Skeletal muscle cell (primary cell): Measurements from ENCODE around the gene THOC2.
"Not testable (repeated sequence)": the region's sequence is repeated elsewhere in the genome, so short reads cannot be mapped to it uniquely, and the experiment has no call there.

Experiments
- DNase-seq: peaks from one replicate; pipeline ENCODE4 v3.0.0-alpha.2; 2010; ENCODE audit warnings: low read depth
- H3K4me3 ChIP-seq: 2 replicates; pipeline ENCODE4 v1.5.1; 2011; ENCODE audit warnings: low read depth, mild to moderate bottlenecking, control low read depth, low read length, moderate library complexity

The THOC2 gene, protein sequence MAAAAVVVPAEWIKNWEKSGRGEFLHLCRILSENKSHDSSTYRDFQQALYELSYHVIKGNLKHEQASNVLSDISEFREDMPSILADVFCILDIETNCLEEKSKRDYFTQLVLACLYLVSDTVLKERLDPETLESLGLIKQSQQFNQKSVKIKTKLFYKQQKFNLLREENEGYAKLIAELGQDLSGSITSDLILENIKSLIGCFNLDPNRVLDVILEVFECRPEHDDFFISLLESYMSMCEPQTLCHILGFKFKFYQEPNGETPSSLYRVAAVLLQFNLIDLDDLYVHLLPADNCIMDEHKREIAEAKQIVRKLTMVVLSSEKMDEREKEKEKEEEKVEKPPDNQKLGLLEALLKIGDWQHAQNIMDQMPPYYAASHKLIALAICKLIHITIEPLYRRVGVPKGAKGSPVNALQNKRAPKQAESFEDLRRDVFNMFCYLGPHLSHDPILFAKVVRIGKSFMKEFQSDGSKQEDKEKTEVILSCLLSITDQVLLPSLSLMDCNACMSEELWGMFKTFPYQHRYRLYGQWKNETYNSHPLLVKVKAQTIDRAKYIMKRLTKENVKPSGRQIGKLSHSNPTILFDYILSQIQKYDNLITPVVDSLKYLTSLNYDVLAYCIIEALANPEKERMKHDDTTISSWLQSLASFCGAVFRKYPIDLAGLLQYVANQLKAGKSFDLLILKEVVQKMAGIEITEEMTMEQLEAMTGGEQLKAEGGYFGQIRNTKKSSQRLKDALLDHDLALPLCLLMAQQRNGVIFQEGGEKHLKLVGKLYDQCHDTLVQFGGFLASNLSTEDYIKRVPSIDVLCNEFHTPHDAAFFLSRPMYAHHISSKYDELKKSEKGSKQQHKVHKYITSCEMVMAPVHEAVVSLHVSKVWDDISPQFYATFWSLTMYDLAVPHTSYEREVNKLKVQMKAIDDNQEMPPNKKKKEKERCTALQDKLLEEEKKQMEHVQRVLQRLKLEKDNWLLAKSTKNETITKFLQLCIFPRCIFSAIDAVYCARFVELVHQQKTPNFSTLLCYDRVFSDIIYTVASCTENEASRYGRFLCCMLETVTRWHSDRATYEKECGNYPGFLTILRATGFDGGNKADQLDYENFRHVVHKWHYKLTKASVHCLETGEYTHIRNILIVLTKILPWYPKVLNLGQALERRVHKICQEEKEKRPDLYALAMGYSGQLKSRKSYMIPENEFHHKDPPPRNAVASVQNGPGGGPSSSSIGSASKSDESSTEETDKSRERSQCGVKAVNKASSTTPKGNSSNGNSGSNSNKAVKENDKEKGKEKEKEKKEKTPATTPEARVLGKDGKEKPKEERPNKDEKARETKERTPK (N-terminal part only)

DNA sequence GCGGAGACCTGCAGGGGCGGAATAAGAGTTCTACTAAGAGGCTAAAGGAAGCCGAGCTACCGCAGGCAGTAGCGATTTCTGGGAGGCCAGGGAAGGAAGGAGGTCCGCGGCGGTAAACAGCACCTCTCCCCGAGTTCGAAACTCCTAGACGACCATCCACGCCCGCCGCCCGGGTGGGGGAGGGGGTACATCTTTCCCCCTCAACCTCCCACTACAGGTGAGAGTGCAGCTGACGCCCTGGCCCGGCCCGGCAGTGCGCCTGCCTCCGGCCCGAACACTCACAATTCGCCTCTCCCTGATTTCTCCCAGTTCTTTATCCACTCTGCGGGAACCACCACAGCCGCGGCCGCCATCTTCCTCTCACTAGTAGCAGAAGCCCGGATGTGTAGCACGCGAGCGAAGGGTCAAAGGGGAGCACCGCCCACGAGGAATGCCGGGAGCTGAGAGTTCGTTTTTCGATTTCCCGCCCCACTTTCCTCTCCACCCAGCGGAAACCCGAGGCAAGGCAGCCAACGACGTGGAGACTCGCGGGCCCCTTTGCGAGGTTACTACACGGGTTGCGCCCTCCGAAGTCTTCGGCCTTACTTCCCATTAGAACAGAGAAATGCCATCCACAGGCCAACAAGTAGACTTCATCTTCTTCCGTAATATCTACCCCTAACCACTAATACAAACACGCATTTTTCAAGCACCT lies at the start of gene THOC2:
THOC2 (minus strand) TSS at position 383 of the 694 bp plus-strand sequence; CDS start at position 353, 30 bp downstream.
- DNase-seq = peak; percentile 55
- peak within 1 kb of the TSS; percentile 76 for H3K4me3 ChIP-seq

DNA sequence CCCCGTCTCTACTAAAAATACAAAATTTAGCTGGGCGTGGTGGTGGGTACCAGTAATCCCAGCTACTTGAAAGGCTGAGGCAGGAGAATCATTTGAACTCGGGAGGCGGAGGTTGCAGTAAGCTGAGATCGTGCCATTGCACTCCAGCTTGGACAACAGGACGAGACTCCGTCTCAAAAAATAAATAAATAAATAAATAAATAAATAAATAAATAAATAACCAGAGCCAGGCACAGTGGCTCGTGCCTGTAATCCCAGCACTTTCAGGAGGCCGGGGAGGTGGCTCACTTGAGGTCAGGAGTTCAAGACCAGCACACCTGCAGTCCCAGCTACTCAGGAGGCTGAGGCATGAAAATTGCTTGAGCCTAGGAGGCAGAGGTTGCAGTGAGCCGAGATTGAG lies 48.9 kb upstream of the THOC2 start:
- not testable (repeated sequence) for H3K4me3 ChIP-seq, DNase-seq

DNA sequence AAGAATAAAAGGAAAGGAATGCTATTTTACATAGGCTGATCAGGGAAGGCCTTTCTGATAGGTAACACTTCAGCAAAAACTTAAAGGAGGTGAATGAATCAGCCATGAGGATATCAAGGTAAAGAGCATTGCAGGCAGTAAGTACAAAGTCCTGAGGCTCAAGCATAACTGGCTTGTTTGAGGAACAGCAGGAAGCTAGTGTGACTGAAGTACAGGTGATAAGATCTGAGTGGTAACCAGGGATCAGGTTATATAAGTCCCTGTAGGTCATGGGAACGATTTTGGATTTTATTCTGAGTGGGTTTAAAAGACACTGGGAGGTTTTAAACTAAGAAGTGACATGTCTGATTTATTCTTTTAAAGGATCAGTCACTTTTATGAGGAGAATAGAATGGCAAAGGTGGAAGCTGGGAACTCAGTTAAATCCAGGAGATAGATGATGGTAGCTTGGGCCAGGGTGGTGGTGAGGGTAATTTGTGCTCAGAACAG lies 47.1 kb upstream of the THOC2 start:
- H3K4me3 ChIP-seq = no peak overlapping the region
- no peak for DNase-seq

DNA sequence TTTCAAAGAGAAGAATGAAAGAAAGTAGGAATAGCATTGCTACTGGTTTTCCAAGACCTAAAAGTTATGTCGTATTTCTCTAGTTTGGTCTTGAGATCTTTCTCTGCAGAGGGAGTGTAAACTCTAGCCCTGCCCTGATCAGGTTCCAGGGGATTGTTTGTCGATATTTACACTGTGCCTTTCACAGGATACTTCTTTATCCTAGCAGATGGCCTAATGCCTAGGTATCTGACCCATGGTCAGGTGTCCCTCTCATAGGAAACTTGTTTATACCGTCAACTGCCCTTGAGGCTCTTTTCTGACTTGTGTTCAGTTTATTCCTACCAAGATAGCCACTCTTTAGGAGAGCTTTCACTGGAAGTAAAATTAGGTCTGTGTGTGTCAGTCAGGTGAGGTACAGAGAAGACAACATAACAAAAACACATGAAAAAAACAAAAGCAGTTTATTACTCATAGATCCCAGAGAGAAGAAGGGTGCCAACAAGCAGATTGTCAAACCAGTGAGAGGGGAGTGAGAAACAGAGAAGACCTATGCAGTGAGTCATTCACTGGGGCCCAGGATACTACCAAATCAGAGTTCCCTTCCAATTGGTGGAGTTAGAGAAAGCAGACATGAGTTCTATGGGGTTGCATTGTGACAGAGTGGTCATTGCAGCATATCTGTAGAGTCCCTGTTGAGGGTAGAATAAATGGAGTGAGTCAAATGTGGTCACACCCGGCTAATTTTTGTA lies 40.6 kb upstream of the THOC2 start:
- H3K4me3 ChIP-seq = no peak overlapping the region
- no peak for DNase-seq

DNA sequence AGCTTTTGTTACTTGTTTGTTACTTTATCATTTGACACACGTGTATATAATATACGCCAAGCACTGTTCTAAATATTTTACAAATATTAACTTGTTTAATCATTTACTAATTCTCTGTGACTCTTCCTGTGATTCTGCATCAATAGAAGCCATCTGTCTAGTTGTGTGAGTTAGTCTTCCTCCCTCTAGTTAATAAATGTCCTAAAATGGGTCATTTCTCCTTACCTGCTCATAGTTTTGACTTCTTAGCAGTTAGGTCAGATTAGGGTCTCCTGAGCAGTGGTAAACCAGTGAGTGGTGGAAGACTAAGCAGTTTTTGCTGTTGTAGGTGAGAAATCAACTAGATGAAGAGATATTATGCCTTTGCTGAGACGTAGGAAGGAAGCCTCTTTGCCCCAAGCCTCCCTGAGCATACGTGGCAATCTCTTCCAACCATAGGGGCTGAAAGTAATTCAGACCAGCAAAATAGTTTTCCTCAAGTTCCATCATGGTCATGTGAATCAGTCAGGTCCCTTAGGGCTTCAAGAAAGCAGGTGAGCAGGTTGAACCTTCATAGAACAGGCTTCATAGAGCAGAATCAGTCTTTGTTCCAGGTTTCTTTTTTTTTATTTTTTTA lies 38.7 kb upstream of the THOC2 start:
- DNase-seq = no peak
- no peak overlapping the region for H3K4me3 ChIP-seq

DNA sequence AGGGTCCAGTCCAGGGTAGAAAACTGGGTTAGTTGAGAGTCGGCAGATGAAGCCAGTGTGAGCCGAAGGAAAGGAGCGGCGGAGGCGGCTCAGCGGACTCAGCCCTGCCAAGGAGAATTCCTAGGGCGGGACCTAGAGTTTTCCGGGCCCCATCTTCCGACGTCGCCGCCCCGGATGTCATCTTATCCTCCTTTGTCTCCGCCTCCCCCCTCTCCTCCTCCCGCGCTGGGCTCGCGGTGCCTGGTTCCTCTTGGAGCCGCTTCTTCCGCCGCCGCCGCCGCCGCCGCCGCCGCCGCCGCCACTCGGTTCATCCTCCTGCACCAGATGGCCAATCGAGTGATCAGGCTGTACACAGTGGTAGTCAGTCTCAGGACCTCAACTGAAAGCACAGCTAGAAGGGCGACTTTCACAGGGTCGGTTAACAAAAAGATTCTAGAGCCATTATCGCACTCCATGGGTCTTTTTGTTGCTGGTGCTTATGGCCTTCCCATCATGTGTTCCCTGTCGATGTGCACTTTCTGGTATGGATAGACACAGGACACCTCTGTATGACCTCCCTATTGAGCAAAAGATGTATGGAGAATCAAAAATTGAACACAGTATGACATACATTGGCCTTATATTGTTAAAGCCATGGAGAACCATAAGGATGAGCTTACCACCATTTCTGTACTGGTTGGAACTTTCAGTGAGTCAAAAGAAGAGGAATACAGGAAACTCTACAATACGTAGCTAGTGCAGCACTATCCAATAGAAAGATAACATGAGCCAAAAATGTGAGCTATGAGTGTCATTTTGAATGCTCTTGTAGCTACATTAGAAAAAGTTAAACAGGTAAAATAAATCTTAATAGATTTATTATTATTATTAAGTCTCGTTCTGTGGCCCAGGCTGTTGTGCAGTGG lies 32.4 kb upstream of the THOC2 start:
- peak overlapping the region; percentile 36 for H3K4me3 ChIP-seq
- DNase-seq = peak; percentile 55

DNA sequence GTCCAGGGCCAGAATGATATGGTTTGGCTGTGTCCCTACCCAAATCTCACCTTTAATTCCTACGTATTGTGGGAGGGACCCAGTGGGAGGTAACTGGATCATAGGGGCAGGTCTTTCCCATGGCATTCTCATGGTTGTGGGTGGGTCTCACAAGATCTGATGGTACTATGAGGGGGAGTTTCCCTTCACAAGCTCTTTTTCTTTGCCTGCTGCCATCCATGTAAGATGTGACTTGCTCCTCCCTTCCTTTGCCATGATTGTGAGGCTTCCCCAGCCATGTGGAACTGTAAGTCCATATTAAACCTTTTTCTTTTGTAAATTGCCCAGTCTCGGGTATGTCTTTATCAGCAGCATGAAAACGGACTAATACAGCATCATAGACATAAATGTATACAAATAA lies 27.0 kb upstream of the THOC2 start:
- H3K4me3 ChIP-seq, DNase-seq: not testable (repeated sequence)

DNA sequence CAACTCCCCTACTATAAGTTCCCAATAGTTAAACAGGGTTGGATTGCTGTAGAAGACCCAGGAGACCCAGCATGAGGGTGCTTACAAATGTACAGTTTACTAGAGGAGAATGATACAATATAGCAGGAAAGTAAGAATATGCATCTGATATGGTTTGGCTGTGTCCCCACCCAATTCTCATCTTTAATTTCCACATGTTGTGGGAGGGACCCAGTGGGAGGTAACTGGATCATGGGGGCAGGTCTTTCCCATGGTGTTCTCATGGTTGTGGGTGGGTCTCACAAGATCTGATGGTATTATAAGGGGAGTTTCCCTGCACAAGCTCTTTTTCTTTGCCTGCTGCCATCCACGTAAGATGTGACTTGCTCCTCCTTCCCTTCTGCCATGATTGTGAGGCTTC lies 24.9 kb upstream of the THOC2 start:
- not testable (repeated sequence) for H3K4me3 ChIP-seq

DNA sequence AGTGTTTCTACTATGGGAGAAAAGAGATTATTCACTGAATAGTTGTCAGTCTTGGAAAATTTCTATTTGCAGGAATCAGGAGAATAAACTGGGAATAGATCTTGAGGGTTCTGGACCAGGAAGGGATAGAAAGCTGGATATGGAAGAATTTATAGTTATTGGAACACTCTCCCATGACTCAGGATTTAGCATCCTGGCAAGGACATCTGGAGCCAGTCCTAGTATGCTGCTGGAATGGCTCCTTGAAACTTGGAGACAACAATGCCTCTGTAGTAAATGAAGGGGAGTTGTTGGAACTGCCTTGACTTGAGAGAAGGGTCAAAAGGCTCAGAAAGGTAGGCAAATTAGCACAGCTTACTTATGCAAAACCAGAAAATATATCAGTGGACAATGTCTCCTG lies 23.5 kb upstream of the THOC2 start:
- H3K4me3 ChIP-seq = no peak overlapping the region
- DNase-seq = no peak

More for the DNA sequence above, 24.9 kb upstream of the THOC2 start:
- not testable (repeated sequence) for DNase-seq

DNA sequence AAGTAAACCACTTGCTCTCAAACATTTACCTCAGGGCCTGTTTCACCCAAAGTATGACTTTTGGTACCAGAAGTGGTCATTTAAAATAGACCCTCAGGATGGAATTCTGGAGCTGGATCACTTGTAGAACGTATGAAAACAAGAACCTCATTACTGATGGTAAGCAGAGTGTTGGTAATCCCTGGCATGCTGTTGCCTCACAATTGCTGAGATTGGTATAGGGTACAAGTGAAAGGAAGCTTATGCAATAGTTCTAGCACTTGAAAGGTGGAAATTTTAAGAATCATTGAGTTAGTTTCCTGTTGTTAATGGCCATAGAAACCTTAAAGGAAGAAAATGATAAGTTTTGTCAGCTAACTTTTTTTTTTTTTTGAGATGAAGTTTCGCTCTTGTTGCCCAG lies 22.3 kb upstream of the THOC2 start:
- no peak for DNase-seq
- no peak overlapping the region for H3K4me3 ChIP-seq

DNA sequence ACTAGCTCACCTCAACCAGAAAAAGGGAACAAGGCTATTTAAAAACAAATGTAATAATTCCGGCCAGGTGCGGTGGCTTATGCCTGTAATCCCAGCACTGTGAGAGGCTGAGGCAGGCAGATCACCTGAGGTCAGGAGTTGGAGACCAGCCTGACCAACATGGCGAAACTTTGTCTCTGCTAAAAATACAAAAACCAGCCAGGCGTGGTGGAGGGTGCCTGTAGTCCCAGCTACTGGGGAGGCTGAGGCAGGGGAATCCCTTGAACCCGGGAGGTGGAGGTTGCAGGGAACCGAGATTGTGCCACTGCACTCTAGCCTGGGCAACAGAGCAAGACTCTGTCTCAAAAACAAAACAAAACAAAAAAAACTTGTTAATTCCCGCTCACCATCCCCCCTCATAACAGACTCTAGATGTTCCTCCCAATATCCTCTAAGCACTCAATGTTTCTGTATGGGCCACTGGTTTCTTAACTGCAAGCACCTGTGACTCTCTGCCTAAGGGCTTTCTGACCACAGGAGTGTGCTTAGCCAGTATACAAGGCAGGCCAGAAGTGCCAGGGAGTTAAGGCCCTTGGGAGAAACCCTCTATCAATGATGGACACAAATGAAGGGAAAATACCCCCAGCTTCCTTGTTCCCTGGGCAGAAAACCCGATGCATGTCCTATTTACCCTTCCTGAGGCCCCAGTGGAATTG lies 21.0 kb upstream of the THOC2 start:
- DNase-seq = no peak
- no peak overlapping the region for H3K4me3 ChIP-seq

DNA sequence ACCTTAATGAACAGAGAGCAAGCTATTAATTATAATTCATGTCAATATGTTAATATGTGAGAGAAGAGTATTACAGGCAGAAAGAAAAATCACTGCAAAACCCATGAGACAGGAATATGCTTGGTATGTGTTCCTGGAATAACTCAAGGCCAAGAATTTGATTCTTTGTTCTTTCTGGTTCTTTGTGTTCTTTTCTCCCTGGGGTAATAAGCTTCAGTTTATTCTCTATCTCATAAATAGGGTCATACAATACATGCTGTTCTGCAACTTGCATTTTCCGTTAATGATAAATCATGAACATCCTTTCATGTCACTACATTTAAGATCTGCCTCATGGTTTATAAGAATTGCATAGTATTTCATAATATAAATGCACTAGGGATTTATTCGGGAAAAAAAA lies 16.8 kb upstream of the THOC2 start:
- DNase-seq = no peak
- no peak overlapping the region for H3K4me3 ChIP-seq

DNA sequence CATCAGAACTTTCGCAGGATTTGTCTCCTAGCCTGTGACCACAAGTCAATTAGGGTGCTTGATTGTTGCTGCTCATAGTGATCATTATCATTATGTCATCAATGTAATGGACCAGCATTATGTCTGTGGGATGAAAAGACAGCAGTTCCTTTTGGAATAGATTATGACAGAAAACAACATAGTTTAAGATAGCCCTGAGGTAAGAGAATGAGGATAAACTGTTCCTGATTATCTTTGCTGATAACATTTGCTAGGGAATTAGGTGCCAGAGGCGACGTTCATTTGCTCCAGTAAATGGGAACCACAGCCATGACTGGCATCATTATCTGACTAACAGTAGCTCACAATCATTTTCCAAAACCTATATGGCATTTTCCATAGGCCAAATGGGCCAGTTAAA lies 12.7 kb upstream of the THOC2 start:
- no peak for DNase-seq
- H3K4me3 ChIP-seq = no peak overlapping the region

DNA sequence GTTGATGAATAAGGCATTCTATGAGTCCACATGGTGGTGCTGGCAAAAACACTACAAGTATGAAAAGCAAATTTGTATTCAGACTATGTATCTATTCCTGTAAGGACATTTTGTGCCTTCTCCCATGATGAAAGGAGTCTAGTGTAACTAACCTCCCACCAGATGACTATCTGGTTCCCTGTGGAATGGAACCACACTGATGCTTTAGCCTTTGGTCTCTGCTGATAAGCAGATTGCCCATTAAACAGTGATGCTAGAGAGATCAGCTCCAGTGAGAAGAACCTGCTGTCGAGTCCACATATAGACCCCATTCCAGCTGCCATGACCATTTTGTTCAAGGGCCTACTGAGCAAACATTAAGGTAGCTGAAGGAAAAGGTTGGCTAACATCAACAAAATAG lies 10.5 kb upstream of the THOC2 start:
- no peak overlapping the region for H3K4me3 ChIP-seq
- no peak for DNase-seq

DNA sequence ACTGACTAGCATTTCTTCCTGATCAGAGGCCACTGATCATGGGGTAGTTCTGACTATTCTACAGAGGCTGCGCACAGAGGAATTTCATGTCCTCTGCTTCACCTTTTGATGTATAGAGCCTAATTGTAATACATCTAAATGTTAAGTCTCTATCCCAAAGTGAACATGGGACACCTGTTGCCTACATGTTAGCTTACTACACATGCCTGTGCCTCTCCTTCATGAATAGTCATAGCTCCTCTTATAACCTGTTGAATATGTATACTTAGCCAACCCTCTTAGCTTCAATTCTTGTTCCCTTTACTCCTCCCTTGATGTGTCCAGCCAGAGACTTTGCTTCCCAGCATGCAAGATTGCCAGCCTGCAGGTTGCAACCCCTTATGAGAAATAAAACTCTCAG lies 9.6 kb upstream of the THOC2 start:
- DNase-seq = no peak

DNA sequence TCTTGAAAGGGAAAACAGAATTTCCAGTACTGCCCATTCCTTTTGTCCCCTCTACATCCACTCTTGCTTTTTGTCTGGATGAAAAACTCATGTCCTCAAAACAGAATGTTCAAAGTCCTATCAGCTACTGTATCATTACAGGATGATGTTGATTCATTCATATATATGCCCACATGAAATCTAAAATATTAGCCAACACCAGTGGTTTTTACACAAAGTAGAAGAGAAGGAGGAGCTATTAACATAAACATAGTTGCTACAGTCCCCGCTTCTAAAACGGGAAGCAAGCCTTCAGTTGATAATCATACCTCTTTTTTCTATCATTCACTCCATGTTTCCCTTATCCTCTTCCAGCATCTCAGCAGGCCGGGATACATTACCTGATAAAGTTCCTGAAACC lies 7.7 kb upstream of the THOC2 start:
- H3K4me3 ChIP-seq = no peak overlapping the region
- no peak for DNase-seq

More for the DNA sequence above, 9.6 kb upstream of the THOC2 start:
- no peak overlapping the region for H3K4me3 ChIP-seq
